Measurements from ENCODE around the gene FAT4. TPM values are rescaled to one million over a fixed set of nuclear protein-coding genes. Genes with fewer than 3 reads are reported as not detected.

Gene FAT4
- total and polyA plus RNA-seq, 2 of the 8 experiments (the other 6 are each of a cell fraction or from before 2014, with no cell fraction given) = 1.3 to 5.3 TPM

- TF ChIP-seq JUN (IDR thresholded peaks at IDR 0.05; ENCODE audit: low read depth, low read length) (no peak), YY1 (IDR thresholded peaks at IDR 0.05; ENCODE audit: low read depth, low read length) (no peak), SP2 (IDR thresholded peaks at IDR 0.05; ENCODE audit: low read length) (no peak), EZH2 (IDR thresholded peaks at IDR 0.05; ENCODE audit: low read depth, low read length, severe bottlenecking) (no peak)
Observed at GRCh38 chr4:125265846-125266245, 48.9 kb upstream of the FAT4 start (continued).
